Metanephros (tissue), 2 donors: ENCODE measurements around the gene AMER1. TPM values are rescaled to one million over a fixed set of nuclear protein-coding genes. Genes with fewer than 3 reads are reported as not detected.

Experiments
- small RNA-seq: library from RNA; depleted of rRNA; stranded (forward); fragments of <200 nt; gene quantifications from one replicate; pipeline ENCODE3, GENCODE V24; 2014; ENCODE audit warnings: low replicate concordance
- total RNA-seq: library from RNA; depleted of rRNA; stranded (reverse); fragments of >200 nt; gene quantifications from one replicate; pipeline ENCODE4 v1.2.3, GENCODE V29; 2014

AMER1 gene
- total RNA-seq, result 7.9 TPM

GRCh38 chrX:64205441-64205734, at the start of gene AMER1:
Gene AMER1 (minus strand): TSS chrX:64205708. CDS start chrX:64193286, 12,422 bp downstream.

GRCh38 chrX:64230123-64230970, 24.8 kb upstream of the AMER1 start, which contains the start of gene ASB12:
Gene ASB12 (minus strand): TSS chrX:64230607. CDS start chrX:64225650, 4,957 bp downstream.

Small RNA genes within 50 kb of the gene (small RNA-seq; reads per million reads assigned to genes)
- gene RN7SL799P, result not detected

Other genes starting within 250 kb of the AMER1 start
- 5.5 TPM for gene ASB12, start 24.9 kb upstream of the AMER1 start, total RNA-seq
- gene MTMR8, start 189.7 kb upstream of the AMER1 start, total RNA-seq, result 2.2 TPM